Gastroesophageal sphincter (tissue), 3 donors: Measurements from ENCODE around the gene MNAT1.

Experiments
- CTCF ChIP-seq, 4 experiments: fragments of 200-600 bp in 2 of 4; fragments of 450-650 bp in 2 of 4; sonication (generic) in 1 of 4; IDR thresholded peaks; one replicate each; pipeline ENCODE4 v1.5.1; 2017 to 2019; ENCODE audit warnings: antibody characterized with exemption in 4 of 4, mild to moderate bottlenecking in 2 of 4, moderate library complexity in 2 of 4
- EP300 ChIP-seq: sonication (generic); formaldehyde crosslinking; IDR thresholded peaks from one replicate; pipeline ENCODE4 v1.6.1; 2017; ENCODE audit warnings: antibody characterized with exemption, mild to moderate bottlenecking
- POLR2A ChIP-seq, 2 donors: fragments of 450-650 bp; IDR thresholded peaks; one replicate each; pipeline ENCODE4 v1.6.1; 2017; ENCODE audit warnings: antibody characterized with exemption in 2 of 2, mild to moderate bottlenecking in 2 of 2, moderate library complexity in 1 of 2
- POLR2AphosphoS5 ChIP-seq: sonication (generic); formaldehyde crosslinking; IDR thresholded peaks from one replicate; pipeline ENCODE4 v1.6.1; 2017; ENCODE audit warnings: antibody characterized with exemption

- no peak for TF ChIP-seq CTCF (IDR thresholded peaks at IDR 0.05)
- no peak for TF ChIP-seq EP300
- no peak for TF ChIP-seq POLR2A (IDR thresholded peaks at IDR 0.05)
- TF ChIP-seq POLR2AphosphoS5 = no peak
Measured at GRCh38 chr14:60757567-60758002, 23.0 kb downstream of the MNAT1 start.
